ENCODE data around the gene PAQR9. TPM values are rescaled to one million over a fixed set of nuclear protein-coding genes. Genes with fewer than 3 reads are reported as not detected.

Gene PAQR9
- total RNA-seq, 4 donors from 2014 or later, result not detected

- TF ChIP-seq CTCF (IDR thresholded peaks at IDR 0.05; ENCODE audit: low read depth), result no peak
Measured at GRCh38 chr3:143001369-143002082, 38.1 kb upstream of the PAQR9 start, which contains the start of gene U2SURP. Gene U2SURP (plus strand): TSS chr3:143001570. CDS start chr3:143001629, 59 bp downstream.

GRCh38 chr3:143001034-143001368 is 37.5 kb upstream of the PAQR9 start:
- TF ChIP-seq CTCF (IDR thresholded peaks at IDR 0.05; ENCODE audit: low read depth), result no peak

DNA sequence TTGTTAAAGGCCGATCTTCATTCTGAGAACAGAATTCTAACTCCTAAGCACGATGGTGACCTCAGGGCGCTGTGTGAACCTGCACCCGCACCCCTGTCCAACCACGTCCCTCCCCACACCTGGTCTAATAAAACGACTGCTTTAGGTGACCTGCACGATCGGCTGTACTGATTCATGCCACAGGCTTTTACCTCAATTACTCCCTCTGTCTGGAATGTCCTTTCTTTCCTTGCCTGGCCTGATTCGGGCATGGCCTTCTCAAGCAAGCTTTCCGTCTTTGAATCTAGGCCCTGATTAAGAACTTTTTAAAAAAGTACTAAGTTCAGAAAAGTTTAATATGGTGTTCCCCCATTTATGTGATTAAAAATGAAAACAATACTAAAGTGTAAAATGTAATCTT is 37.1 kb upstream of the PAQR9 start:
- TF ChIP-seq CTCF (IDR thresholded peaks at IDR 0.05; ENCODE audit: low read depth), result no peak

DNA sequence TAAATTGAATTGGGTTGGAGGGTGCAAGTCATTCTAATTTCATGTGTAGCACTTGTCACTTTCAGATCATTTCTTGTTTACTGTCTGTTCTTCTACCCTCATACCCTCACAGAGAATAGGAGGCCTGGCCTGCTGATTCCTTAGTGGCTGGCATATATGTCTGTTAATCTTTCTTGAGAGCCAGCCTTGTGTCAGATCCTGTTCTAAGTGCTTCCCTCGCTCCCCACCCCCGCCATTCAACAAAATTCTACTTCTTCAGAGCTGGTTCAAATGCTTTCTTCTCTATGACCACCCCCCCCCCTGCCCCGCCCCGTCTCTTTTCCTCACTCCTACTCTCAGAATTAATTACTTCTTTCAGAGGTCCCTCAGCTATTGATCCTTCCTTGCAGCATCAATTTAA is 36.4 kb upstream of the PAQR9 start:
- TF ChIP-seq CTCF (IDR thresholded peaks at IDR 0.05; ENCODE audit: low read depth), result no peak

DNA sequence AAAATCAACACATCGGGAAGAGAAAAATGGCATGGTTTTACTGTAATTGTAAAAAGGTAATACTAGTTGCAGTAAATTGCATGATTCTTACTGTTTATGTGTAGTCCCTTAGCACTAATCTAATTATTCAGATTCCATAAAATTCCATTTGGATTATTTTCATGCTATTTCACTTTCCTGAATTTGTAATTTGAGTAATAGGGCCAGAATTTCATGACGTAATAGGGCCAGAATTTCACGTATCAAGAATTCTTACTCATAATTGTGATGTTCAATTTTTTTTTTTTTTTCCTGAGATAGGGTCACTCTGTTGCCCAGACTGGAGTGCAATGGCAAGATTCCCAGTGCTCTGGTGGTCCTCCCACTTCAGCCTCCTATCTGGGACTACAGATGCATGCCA is 35.0 kb upstream of the PAQR9 start:
- TF ChIP-seq CTCF (IDR thresholded peaks at IDR 0.05; ENCODE audit: low read depth), result no peak

- TF ChIP-seq CTCF (IDR thresholded peaks at IDR 0.05; ENCODE audit: low read depth), result no peak
Measured at GRCh38 chr3:142997330-142997729, 33.9 kb upstream of the PAQR9 start.

DNA sequence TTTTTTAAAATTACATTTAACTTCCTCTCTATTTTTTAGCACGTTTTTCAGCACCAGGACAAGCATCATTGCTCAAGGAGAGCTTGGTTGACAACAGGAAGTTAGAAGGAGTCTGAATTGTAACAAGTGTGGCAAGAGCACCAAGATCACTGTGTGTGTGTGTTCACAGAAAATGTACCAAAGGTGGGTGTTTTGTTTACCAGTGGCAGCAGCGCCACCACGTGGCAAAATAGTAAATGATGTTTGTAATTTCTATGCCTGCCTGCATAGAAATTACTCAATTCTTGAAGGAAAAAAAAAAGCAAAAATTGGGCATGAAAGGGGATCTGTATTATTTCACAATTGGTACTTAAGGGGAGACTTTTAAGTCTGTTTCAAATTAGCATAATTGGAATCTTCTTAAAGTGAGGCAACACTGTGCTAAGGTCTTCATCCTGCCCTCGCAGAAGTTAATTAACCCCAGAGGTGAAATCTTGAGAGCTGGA is 30.5 kb upstream of the PAQR9 start:
- no peak for TF ChIP-seq CTCF (IDR thresholded peaks at IDR 0.05; ENCODE audit: low read depth)

Data from subcutaneous adipose tissue (tissue), 4 donors.